Gastroesophageal sphincter (tissue), 4 donors: ENCODE data around the gene TTC23. TPM values are rescaled to one million over a fixed set of nuclear protein-coding genes. Genes with fewer than 3 reads are reported as not detected.

Experiments
- ATAC-seq: fragments of 150-250 bp; one replicate; pipeline ENCODE4 v1.9.1; 2016; ENCODE audit warnings: mild to moderate bottlenecking, moderate library complexity
- H3K27ac ChIP-seq, 4 donors: fragments of 200-600 bp; sonication (generic) in 3 of 4; 1 replicate in 3 of 4; 2 replicates in 1 of 4; pipeline ENCODE4 v1.5.1; 2016 to 2019
- H3K27me3 ChIP-seq: fragments of 200-600 bp; sonication (generic); one replicate; pipeline ENCODE4 v1.5.1; 2019
- H3K36me3 ChIP-seq, 2 donors: fragments of 200-600 bp; sonication (generic); one replicate each; pipeline ENCODE4 v1.5.1; 2019; ENCODE audit warnings: control low read depth in 1 of 2
- H3K4me1 ChIP-seq, 3 donors: fragments of 200-600 bp; sonication (generic); 1 replicate in 2 of 3; 2 replicates in 1 of 3; pipeline ENCODE4 v1.5.1; 2016 to 2019; ENCODE audit warnings: control low read depth in 2 of 3
- H3K4me3 ChIP-seq, 2 donors: fragments of 200-600 bp; sonication (generic); one replicate each; pipeline ENCODE4 v1.5.1; 2019; ENCODE audit warnings: mild to moderate bottlenecking in 1 of 2, moderate library complexity in 1 of 2
- H3K9me3 ChIP-seq, 3 donors: fragments of 200-600 bp; sonication (generic); one replicate each; pipeline ENCODE4 v1.5.1; 2017 to 2019; ENCODE audit warnings: control low read depth in 2 of 3
- CTCF ChIP-seq, 4 experiments: fragments of 200-600 bp in 2 of 4; fragments of 450-650 bp in 2 of 4; sonication (generic) in 1 of 4; IDR thresholded peaks; one replicate each; pipeline ENCODE4 v1.5.1; 2017 to 2019; ENCODE audit warnings: antibody characterized with exemption in 4 of 4, mild to moderate bottlenecking in 2 of 4, moderate library complexity in 2 of 4
- EP300 ChIP-seq: sonication (generic); formaldehyde crosslinking; IDR thresholded peaks from one replicate; pipeline ENCODE4 v1.6.1; 2017; ENCODE audit warnings: antibody characterized with exemption, mild to moderate bottlenecking
- POLR2A ChIP-seq, 2 donors: fragments of 450-650 bp; IDR thresholded peaks; one replicate each; pipeline ENCODE4 v1.6.1; 2017; ENCODE audit warnings: antibody characterized with exemption in 2 of 2, mild to moderate bottlenecking in 2 of 2, moderate library complexity in 1 of 2
- POLR2AphosphoS5 ChIP-seq: sonication (generic); formaldehyde crosslinking; IDR thresholded peaks from one replicate; pipeline ENCODE4 v1.6.1; 2017; ENCODE audit warnings: antibody characterized with exemption
- WGBS, 2 donors: methylation state at CpG; one replicate each; pipeline ENCODE4 v1.1.5; 2018; ENCODE audit warnings: low coverage in 1 of 2; 5-methylcytosine and 5-hydroxymethylcytosine counted together
- total RNA-seq, 4 donors: library from RNA; depleted of rRNA; stranded (reverse); fragments of >200 nt; gene quantifications; one replicate each; pipeline ENCODE4 v1.1.0, GENCODE V29; 2016

Gene TTC23
- total RNA-seq, 4 donors from 2014 or later, result 13.7 to 33.3 (median 20.0) TPM

GRCh38 chr15:99096173-99096893 lies 153.0 kb downstream of the TTC23 start:
- H3K36me3 ChIP-seq, result no peaks in the 10 kb centered on the region
- TF ChIP-seq EP300, result no peak
- no peak for TF ChIP-seq POLR2A (IDR thresholded peaks at IDR 0.05)
- no peak for TF ChIP-seq POLR2AphosphoS5
- no peak for TF ChIP-seq CTCF (IDR thresholded peaks at IDR 0.05)
- no peaks in the 10 kb centered on the region for H3K9me3 ChIP-seq
- no peak for ATAC-seq
- H3K27me3 ChIP-seq, result no peaks in the 10 kb centered on the region
- H3K4me1 ChIP-seq, result peaks cover 0 to 44% (median 4%) of the 10 kb centered on the region in 3 donors
- no peak overlapping the region for H3K4me3 ChIP-seq
- 90 to 92% methylated on average over 8 to 10 of the region's 11 CpGs for WGBS, 2 donors
- peak overlapping the region; percentile 30 to 96 (median 88) for H3K27ac ChIP-seq

- TF ChIP-seq POLR2AphosphoS5 (no peak), POLR2A (IDR thresholded peaks at IDR 0.05) (no peak), CTCF (IDR thresholded peaks at IDR 0.05) (no peak), EP300 (no peak)
- Histone ChIP-seq H3K36me3 (no peaks in the 10 kb centered on the region), H3K27ac (peak overlapping the region in 3 of 4 donors; percentile 82 to 96 (median 93)), H3K4me3 (no peak overlapping the region), H3K9me3 (no peaks in the 10 kb centered on the region), H3K4me1 (peaks cover 0 to 38% (median 4%) of the 10 kb centered on the region in 3 donors), H3K27me3 (no peaks in the 10 kb centered on the region)
- 60 to 69% methylated on average over 2 to 3 of the region's 3 CpGs for WGBS, 2 donors
- ATAC-seq, result no peak
These were observed 153.8 kb downstream of the TTC23 start for GRCh38 chr15:99095626-99096025.

GRCh38 chr15:99092554-99093172 lies 156.7 kb downstream of the TTC23 start:
- TF ChIP-seq CTCF (IDR thresholded peaks at IDR 0.05), result no peak
- Histone ChIP-seq H3K27ac (no peak overlapping the region), H3K4me3 (no peak overlapping the region), H3K9me3 (no peaks in the 10 kb centered on the region), H3K36me3 (no peaks in the 10 kb centered on the region), H3K4me1 (peaks cover 0 to 17% (median 4%) of the 10 kb centered on the region in 3 donors), H3K27me3 (no peaks in the 10 kb centered on the region)
- no peak for ATAC-seq
- WGBS, 2 donors, result 73 to 80% methylated on average over 5 of the region's 13 CpGs

- Histone ChIP-seq H3K4me3 (no peak overlapping the region), H3K27me3 (no peaks in the 10 kb centered on the region), H3K4me1 (peaks cover 0 to under 1% (median 0%) of the 10 kb centered on the region in 3 donors), H3K36me3 (no peaks in the 10 kb centered on the region), H3K27ac (no peak overlapping the region), H3K9me3 (no peaks in the 10 kb centered on the region)
- TF ChIP-seq CTCF (IDR thresholded peaks at IDR 0.05) (no peak), EP300 (no peak), POLR2AphosphoS5 (no peak)
- ATAC-seq, result no peak
- 100% methylated on average over 1 of the region's 1 CpG; no CpG with 5 or more reads in 1 of the 2 donors for WGBS, 2 donors
These were observed 158.4 kb downstream of the TTC23 start for GRCh38 chr15:99090938-99091337.
